Hepatocyte (in vitro differentiated cells): Measurements from ENCODE around the gene BAZ2B.

Experiments used
- EZH2phosphoT487 ChIP-seq: fragments of 200-600 bp; sonication (generic); IDR thresholded peaks from one replicate; pipeline ENCODE4 v1.6.1; 2018; ENCODE audit warnings: antibody characterized with exemption, mild to moderate bottlenecking, low read depth, moderate library complexity; ENCODE audit not compliant: unreplicated experiment, severe bottlenecking
- TF ChIP-seq, protein P1 (sequence below): fragments of 200-600 bp; sonication (generic); IDR thresholded peaks from 2 replicates; pipeline ENCODE4 v1.5.1; 2016; ENCODE audit warnings: antibody characterized with exemption, mild to moderate bottlenecking; ENCODE audit not compliant: poor library complexity

DNA sequence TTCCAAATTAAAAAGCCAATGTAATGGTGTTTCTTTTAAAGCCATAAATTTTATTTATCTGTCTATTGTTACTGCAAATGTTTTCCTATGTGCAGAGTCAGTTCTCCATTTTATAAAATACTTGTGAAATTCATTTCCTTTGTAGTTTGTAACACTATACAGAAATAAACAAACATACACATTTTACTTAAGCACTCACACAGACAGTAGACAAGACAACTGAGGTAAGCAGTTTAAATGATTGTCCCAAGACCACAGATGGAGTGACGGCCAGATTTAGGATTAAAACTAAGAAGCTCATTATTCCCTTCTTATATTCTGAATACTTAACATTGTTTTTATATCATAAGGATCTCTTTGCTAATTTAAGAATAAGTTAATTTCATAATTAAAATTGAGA, 100.9 kb downstream of the BAZ2B start:
- TF ChIP-seq, protein P1, sequence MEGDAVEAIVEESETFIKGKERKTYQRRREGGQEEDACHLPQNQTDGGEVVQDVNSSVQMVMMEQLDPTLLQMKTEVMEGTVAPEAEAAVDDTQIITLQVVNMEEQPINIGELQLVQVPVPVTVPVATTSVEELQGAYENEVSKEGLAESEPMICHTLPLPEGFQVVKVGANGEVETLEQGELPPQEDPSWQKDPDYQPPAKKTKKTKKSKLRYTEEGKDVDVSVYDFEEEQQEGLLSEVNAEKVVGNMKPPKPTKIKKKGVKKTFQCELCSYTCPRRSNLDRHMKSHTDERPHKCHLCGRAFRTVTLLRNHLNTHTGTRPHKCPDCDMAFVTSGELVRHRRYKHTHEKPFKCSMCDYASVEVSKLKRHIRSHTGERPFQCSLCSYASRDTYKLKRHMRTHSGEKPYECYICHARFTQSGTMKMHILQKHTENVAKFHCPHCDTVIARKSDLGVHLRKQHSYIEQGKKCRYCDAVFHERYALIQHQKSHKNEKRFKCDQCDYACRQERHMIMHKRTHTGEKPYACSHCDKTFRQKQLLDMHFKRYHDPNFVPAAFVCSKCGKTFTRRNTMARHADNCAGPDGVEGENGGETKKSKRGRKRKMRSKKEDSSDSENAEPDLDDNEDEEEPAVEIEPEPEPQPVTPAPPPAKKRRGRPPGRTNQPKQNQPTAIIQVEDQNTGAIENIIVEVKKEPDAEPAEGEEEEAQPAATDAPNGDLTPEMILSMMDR, result no peak
- TF ChIP-seq EZH2phosphoT487, result no peak
